Measurements from ENCODE around the gene PARVG.
"Not testable (repeated sequence)": the region's sequence is repeated elsewhere in the genome, so short reads cannot be mapped to it uniquely, and the experiment has no call there.

PARVG gene

DNA sequence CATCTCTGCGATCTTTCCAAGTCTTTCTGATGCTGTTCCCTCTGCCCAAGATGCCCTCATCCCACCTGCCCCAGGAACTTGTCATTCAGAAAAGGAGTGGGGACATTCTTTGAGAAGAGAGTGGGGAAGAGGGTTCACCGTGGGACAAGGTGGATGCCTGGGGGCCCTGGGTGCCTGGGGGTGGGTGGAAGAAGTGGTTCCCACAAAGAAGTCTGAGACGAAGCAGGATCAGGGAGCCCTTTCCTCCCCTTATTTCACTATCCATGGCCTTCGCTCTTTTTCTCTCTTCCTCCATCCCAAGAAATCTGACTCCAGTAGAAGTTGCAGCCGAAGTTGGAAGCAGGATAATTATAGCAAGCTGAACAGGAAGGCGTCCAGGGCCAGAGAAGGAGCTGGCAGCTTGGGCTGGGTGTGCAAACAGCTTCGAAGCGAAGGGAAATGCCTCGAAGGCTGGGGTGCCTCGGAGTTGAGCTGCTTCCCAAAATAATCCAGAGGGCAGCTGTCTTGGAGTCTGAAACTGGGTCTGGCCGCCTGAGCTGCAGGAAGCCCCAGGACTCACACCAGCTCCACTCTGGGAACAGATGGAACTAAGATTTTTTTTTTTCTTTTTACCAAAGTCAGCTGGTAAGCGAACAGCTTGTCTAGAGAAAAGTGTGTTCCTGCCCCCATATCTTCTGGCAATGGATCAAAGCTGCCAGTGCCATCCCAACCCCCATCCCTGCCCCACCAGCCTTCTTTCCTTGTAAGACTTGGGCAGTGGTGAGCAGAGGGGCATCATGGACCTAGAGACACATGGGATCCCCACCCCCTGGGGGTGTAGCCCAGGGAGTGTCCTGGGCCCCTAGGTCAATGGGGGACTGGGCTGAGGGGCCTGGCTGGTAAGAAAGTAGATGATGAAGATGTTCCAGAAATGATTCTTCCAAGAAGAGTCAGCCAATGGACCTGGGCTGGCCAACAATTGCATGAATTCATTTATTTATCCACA is 31.5 kb downstream of the PARVG start:
- DNase-seq (ENCODE audit: low read depth, low spot score): no peak

- no peak for DNase-seq (ENCODE audit: low read depth, low spot score)
These were observed 32.2 kb downstream of the PARVG start for GRCh38 chr22:44212936-44213335.

GRCh38 chr22:44213489-44214043 is 32.8 kb downstream of the PARVG start:
- DNase-seq (ENCODE audit: low read depth, low spot score): no peak

GRCh38 chr22:44214187-44214586 is 33.5 kb downstream of the PARVG start:
- DNase-seq (ENCODE audit: low read depth, low spot score): no peak

- no peak for DNase-seq (ENCODE audit: low read depth, low spot score)
These were observed 34.0 kb downstream of the PARVG start for GRCh38 chr22:44214764-44215163.

DNA sequence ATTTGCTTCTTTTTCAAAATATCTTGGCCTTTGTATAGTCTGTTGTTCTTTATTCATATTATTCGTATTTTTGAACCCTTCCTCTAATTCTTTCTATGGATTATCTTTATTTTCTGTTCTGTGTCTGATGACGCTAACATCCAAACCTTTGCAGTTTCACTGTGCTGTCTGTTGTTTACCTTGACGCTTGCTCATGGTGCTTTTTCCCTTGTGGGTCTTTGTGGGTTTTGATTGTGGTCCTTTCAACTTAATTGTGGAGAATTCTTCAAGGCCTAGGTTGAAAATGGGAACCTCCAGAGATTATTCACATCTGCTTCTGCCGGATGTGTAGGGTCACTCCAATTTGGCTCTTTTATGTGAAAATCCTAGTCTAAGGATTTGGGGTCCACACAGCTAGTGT is 34.6 kb downstream of the PARVG start:
- no peak for DNase-seq (ENCODE audit: low read depth, low spot score)

DNA sequence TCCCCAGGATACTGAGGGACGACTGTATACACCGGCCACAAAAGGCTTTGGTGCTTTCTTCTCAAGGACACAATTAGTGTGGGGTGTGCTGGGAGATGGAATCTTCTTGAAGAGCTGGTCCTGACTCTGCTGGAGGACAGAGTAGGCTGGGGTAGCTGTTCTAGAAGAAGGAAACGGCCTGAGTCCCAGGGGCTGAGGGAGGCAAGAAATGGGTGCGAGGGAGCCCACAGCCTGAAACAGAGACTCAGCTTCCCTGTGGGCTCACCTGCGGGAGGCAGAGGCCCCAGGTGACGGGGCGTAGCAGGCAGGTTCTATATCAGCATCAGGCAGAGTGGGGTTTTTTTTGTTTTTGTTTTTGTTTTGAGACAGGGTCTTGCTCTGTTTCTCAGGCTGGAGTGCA is 36.6 kb downstream of the PARVG start:
- no peak for DNase-seq (ENCODE audit: low read depth, low spot score)

DNA sequence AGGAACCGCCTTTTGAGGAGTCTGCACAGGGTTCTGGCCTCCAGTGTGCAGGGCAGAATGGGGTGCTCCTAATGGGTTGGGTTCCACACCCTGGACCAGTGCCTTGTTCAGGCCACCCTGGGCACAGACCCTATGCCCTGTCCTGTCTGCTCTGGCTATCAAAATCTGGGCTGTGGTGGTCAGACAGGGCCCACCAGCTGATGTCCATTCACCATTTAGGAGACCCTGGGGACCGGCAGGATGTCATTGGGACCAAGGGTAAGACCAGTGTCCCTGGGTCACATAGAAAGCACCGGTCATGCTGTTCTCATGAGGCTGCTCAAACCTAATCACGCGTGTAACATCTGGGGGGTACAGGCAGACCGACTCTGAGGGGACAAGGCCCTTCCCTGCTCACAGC is 37.3 kb downstream of the PARVG start:
- DNase-seq (ENCODE audit: low read depth, low spot score): no peak

DNA sequence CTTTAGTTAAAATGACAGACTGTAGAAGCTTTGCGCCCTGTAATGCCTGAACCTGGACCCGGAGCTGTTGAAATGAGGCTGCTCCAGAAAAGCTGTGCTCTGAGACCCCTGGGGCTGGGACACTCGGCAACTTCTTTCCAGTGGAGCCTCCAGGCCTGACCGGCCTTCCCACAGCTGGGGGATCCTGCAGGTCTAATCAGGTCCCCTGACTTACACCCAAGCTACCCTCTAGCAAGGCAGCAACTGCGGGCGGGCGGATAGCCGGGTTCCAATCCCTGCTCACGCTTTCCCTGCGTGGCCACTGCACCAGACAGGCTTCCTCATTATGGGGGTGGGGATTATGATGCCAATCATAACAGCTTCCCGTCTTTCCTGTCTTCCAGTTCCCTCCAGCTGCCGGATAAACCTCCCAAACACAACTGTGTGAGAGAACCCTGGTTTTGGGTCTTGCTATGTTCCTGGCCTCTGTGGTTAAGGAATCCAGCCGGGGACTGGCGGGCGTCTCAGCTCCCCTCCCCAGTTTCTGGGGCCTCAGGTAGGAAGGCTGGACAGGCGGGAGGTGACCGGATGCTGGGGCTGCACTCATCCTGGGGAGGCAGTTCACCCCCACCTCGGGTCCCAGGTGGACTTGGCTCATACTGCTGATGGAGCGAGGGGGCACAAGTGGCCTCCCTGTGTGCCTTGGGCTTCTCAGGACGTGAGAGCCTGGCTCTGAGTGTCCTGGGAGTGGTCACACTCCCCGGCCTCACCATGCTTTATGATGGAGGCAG is 38.6 kb downstream of the PARVG start:
- DNase-seq (ENCODE audit: low read depth, low spot score): no peak

- DNase-seq (ENCODE audit: low read depth, low spot score): no peak
These were observed 40.3 kb downstream of the PARVG start for GRCh38 chr22:44220727-44221680.

DNA sequence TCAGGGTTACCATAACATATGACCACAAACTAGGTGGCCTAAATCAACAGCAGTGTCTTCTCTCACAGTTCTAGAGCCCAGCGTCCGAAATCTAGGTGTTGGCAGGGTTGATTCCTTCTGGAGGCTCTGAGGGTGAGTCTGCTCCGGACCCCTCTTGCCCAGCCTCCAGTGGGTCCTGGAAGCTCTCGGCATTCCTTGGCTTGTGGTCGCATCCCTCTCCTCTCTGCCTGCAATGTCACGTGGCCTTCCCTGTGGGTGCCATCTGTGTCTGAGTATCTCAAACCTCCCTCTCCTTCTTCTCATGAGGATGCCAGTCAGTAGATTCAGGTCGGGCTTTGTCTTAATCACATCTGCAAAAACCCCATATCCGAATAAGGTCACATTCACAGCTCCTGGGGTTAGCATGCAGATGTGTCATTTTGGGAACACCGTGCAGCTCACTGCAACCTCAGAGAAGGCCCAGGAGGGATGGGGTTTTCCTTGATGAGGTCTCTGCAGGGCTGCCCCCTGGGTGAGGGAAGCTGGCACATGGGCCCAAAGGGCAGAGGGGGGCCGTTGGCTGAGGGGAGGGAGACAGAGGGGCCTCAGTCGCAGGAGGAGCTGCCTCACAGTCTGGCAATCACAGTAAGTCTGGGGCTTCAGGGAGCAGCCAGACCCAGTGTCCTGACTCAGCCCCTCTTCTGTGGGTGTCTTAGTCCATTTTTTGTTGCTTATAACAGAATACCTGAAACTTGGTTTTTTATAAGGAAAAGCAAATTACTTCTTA is 41.2 kb downstream of the PARVG start:
- DNase-seq (ENCODE audit: low read depth, low spot score): no peak

- no peak for DNase-seq (ENCODE audit: low read depth, low spot score)
These were observed 43.4 kb downstream of the PARVG start for GRCh38 chr22:44224166-44224565.

DNA sequence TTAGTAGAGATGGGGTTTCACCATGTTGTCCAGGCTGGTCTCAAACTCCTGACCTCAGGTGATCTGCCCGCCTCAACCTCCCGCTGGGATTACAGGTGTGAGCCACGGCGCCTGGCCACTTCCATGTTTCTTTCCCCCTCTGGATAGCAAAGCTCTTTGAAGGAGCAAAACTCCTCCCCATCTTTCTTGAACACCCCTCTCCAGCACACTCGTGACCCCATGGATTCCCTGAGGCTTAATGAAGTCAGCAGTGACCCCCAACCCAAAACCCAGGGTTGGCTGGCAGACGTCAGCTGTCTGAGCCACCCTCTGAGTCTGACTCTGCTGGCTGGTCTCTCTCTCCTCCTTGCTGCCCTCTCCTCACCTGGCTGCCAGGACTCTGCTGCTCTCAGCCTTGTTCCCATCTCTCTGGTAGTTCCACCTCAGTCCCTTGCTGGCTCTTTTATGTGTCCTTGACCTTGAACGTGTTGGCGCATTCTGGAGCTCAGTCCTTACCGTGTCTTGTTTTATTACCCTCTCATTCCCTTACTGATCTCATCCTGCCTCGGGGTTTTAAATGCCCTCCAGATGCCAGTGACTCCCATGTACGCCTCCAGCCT is 44.5 kb downstream of the PARVG start:
- no peak for DNase-seq (ENCODE audit: low read depth, low spot score)

DNA sequence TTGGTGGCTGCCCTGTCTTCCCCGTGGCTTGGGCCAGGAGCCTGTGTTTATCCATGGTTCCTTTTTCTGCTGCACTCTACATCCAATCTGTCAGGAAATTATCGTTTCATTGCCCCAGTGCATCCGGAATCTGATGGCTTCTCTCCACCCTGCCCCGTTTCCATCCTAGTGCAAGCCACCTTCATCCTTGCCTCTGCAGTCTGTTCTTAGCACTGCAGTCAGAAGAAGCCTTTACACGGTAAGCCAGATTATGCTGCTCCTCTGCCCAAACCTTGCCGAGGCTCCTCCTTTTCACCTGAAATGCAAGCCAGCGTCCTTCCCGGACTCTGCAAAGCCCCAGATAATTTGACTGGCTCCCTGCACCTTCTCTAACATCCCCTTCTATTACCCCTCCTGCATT is 45.1 kb downstream of the PARVG start:
- no peak for DNase-seq (ENCODE audit: low read depth, low spot score)

GRCh38 chr22:44229331-44229730 is 48.6 kb downstream of the PARVG start:
- DNase-seq (ENCODE audit: low read depth, low spot score): no peak

DNA sequence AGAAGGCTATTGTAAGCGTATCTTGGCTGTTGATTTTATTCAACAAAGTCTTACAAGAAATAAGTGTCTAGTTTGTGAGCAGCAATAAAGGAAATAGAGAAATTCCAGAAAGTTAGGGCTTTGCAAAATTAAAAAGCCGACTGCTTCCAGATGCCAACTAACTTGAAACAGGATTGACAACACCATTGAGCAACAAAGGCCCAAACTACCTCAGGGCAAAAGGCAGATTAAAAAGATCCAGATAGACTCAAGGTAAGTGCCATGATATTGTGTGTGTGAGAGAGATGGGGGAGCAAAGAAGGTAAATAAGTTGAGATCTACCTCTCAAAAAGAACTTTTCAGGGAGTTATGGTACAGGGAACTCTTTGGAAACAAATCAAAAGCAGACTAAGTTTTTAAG is 49.1 kb downstream of the PARVG start:
- DNase-seq (ENCODE audit: low read depth, low spot score): no peak

GRCh38 chr22:44231233-44231632 is 50.5 kb downstream of the PARVG start:
- no peak for DNase-seq (ENCODE audit: low read depth, low spot score)

GRCh38 chr22:44234372-44234771 is 53.6 kb downstream of the PARVG start:
- DNase-seq (ENCODE audit: low read depth, low spot score): not testable (repeated sequence)

GRCh38 chr22:44237290-44237689 is 56.6 kb downstream of the PARVG start:
- DNase-seq (ENCODE audit: low read depth, low spot score): no peak

- not testable (repeated sequence) for DNase-seq (ENCODE audit: low read depth, low spot score)
These were observed 60.4 kb downstream of the PARVG start for GRCh38 chr22:44241121-44241520.
